GM12873 (cell line): ENCODE data around the gene TMEM203.

ENCODE experiments used
- CTCF ChIP-seq: IDR thresholded peaks from 2 replicates; pipeline ENCODE4 v1.5.1; 2012; ENCODE audit warnings: low read depth, mild to moderate bottlenecking, moderate library complexity, low read length, control low read depth; ENCODE audit not compliant: insufficient read depth; ENCODE audit errors: missing control alignments

The TMEM203 gene

GRCh38 chr9:137188490-137189296, 16.8 kb downstream of the TMEM203 start, which contains the start of the genes ANAPC2 and SSNA1:
Gene ANAPC2 (minus strand): TSS chr9:137188560. CDS start chr9:137188532, 28 bp downstream.
Gene SSNA1 (plus strand): TSS chr9:137188676. CDS start chr9:137188727, 51 bp downstream.
- peak; percentile 53 for TF ChIP-seq CTCF

GRCh38 chr9:137188086-137188489, 17.4 kb downstream of the TMEM203 start:
- no peak for TF ChIP-seq CTCF

- no peak for TF ChIP-seq CTCF
These were observed 18.1 kb downstream of the TMEM203 start for GRCh38 chr9:137187386-137187785.

GRCh38 chr9:137186385-137186784, 19.1 kb downstream of the TMEM203 start:
- TF ChIP-seq CTCF = no peak

- TF ChIP-seq CTCF = no peak
These were observed 19.5 kb downstream of the TMEM203 start for GRCh38 chr9:137185921-137186320.

GRCh38 chr9:137184881-137185660, 20.4 kb downstream of the TMEM203 start:
- no peak for TF ChIP-seq CTCF

GRCh38 chr9:137183980-137184595, 21.4 kb downstream of the TMEM203 start:
- no peak for TF ChIP-seq CTCF
